LNCAP (cell line): ENCODE data around the gene MICAL3.

Experiments
- CTCF ChIP-seq: fragments of 450-650 bp; IDR thresholded peaks from 2 replicates; pipeline ENCODE4 v1.5.1; 2017; ENCODE audit warnings: mild to moderate bottlenecking

The MICAL3 gene

GRCh38 chr22:17876306-17876831 lies 148.0 kb downstream of the MICAL3 start:
- TF ChIP-seq CTCF: no peak

GRCh38 chr22:17875631-17876030 lies 148.7 kb downstream of the MICAL3 start:
- TF ChIP-seq CTCF: no peak

GRCh38 chr22:17875156-17875555 lies 149.2 kb downstream of the MICAL3 start:
- no peak for TF ChIP-seq CTCF

GRCh38 chr22:17874231-17874905 lies 150.0 kb downstream of the MICAL3 start:
- TF ChIP-seq CTCF: no peak

- TF ChIP-seq CTCF: no peak
Measured at GRCh38 chr22:17873804-17874203, 150.6 kb downstream of the MICAL3 start.

- TF ChIP-seq CTCF: no peak
Measured at GRCh38 chr22:17873116-17873515, 151.2 kb downstream of the MICAL3 start.

GRCh38 chr22:17872471-17872870 lies 151.9 kb downstream of the MICAL3 start:
- no peak for TF ChIP-seq CTCF
